Islet of Langerhans (tissue), 1 donor: ENCODE data around the gene IBA57.
"Not testable (repeated sequence)": the region's sequence is repeated elsewhere in the genome, so short reads cannot be mapped to it uniquely, and the experiment has no call there.

Experiments used
- FAIRE-seq: peaks from one replicate; lab custom pipeline; 2011; peaks lifted over from hg19 to GRCh38; lab: Jason Lieb, UNC

Gene IBA57

DNA sequence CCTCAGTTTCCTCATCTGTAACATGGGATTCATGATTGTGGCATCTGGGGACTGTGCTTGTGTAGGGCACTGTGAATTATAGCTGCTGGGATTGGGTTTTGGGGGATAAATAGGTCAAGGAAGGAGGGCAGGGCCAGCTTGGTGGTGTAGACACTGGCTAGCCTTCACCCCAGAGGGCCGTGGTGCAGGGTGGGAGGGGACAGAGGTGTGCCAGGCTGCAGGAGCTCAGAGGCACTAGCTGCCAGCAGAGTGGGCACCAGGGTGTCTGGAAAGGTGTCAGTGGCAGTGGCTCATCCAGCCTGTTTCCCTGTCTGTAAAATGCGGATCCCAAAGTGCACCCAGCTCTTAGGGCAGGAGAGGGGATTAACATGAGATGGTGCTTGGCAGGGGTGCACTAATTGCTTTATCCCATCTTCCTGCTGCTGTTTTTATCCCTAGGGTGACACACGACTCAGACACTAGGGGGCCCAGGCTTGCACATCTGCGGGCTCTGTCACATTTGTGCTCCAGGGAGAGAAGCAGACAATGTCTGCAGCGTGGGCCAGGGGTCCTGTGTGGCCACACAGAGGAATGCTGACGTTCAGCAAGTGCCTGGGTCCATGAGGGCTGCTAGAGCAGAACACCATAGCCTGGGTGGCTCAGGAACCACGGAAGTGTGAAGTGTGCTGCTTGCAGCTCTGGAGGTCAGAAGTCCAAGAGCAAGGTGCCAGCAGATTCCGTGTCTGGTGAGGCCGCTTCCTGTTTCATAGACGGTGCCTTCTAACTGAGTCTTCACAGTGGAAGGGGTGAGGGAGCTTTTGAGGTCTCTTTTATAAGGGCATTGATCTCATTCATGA, 61.6 kb downstream of the IBA57 start:
- no peak for FAIRE-seq

DNA sequence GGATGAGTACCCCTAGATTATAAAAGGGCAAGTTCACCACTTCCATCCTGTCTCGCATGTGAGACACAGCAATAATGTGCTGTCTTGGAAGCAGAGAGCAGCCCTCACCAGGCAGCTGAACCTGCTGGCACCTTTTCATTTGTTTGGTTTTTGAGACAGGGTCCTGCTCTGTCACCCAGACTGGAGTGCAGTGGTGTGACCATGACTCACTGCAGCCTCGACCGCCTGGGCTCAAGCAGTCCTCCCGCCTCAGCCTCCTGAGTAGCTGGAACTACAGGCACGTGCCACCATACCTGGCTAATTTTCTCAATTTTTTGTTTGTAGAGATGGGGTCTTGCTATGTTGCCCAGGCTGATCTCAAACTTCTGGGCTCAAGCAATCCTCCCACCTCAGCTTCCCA, 62.5 kb downstream of the IBA57 start:
- FAIRE-seq: not testable (repeated sequence)

GRCh38 chr1:228228601-228229074, 63.0 kb downstream of the IBA57 start:
- no peak for FAIRE-seq

DNA sequence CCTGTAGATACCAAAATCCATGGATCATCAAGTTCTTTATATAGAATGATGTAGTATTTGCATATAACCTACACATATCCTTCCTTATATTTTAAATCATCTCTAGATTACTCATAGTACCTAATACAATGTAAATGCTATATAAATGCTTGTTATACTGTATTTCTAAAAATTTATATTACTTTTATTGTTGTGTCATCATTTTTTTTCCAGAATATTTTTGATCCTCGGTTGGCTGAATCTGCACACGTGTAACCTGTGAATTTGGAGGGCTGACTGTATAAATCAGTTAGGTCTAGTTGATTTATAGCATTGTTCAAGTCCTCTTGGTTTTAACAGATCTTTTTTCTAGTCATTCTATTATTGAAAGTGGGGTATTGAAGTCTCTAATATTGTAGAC, 65.6 kb downstream of the IBA57 start:
- FAIRE-seq: no peak
